Ovary (tissue), 3 donors: ENCODE measurements around the gene SOX12.

Source experiments
- CTCF ChIP-seq, 3 donors: fragments of 450-650 bp in 2 of 3; fragments of 200-600 bp in 1 of 3; IDR thresholded peaks; one replicate each; pipeline versions ENCODE4 v1.5.1 to v1.8.0; 2016 to 2022; ENCODE audit warnings: antibody characterized with exemption in 3 of 3, mild to moderate bottlenecking in 1 of 3
- POLR2A ChIP-seq: fragments of 450-650 bp; IDR thresholded peaks from one replicate; pipeline ENCODE4 v1.6.1; 2017; ENCODE audit warnings: antibody characterized with exemption, mild to moderate bottlenecking, moderate library complexity
- donor health status: DM: no; HTN: no; CAD: no.

GRCh38 chr20:329851-330232 lies 4.5 kb downstream of the SOX12 start:
- TF ChIP-seq CTCF (IDR thresholded peaks at IDR 0.05) = no peak
- TF ChIP-seq POLR2A = no peak
